GM10266 (cell line): ENCODE results near the gene SSPN.

Source experiments
- DNase-seq: peaks from one replicate; pipeline ENCODE4 v3.0.0; 2012; ENCODE audit errors: extremely low spot score
- TF ChIP-seq, protein P1 (sequence below): IDR thresholded peaks from 2 replicates; pipeline ENCODE4 v1.5.1; 2012; ENCODE audit warnings: mild to moderate bottlenecking, low read depth; ENCODE audit not compliant: control insufficient read depth, insufficient read depth; ENCODE audit errors: missing control alignments

Gene SSPN

DNA sequence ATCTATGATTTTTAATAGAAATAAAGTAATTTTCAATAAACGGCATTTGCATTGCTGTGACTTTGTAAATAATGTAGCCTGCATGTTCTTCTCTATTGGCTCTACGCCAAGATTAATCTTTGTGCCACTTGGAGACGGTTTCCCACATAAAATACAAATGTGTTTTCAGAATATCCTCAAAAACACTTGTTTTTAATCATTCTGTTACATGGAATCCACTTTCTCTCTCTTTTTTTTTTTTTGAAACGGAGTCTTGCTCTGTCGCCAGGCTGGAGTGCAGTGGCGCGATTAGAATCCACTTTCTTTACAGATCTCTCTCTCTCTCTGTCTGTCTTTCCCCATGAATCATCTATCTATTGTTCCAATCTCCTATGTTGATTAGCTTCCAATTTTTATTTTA, 22.8 kb upstream of the SSPN start:
- DNase-seq, result no peak
- TF ChIP-seq, protein P1, sequence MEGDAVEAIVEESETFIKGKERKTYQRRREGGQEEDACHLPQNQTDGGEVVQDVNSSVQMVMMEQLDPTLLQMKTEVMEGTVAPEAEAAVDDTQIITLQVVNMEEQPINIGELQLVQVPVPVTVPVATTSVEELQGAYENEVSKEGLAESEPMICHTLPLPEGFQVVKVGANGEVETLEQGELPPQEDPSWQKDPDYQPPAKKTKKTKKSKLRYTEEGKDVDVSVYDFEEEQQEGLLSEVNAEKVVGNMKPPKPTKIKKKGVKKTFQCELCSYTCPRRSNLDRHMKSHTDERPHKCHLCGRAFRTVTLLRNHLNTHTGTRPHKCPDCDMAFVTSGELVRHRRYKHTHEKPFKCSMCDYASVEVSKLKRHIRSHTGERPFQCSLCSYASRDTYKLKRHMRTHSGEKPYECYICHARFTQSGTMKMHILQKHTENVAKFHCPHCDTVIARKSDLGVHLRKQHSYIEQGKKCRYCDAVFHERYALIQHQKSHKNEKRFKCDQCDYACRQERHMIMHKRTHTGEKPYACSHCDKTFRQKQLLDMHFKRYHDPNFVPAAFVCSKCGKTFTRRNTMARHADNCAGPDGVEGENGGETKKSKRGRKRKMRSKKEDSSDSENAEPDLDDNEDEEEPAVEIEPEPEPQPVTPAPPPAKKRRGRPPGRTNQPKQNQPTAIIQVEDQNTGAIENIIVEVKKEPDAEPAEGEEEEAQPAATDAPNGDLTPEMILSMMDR, result no peak

DNA sequence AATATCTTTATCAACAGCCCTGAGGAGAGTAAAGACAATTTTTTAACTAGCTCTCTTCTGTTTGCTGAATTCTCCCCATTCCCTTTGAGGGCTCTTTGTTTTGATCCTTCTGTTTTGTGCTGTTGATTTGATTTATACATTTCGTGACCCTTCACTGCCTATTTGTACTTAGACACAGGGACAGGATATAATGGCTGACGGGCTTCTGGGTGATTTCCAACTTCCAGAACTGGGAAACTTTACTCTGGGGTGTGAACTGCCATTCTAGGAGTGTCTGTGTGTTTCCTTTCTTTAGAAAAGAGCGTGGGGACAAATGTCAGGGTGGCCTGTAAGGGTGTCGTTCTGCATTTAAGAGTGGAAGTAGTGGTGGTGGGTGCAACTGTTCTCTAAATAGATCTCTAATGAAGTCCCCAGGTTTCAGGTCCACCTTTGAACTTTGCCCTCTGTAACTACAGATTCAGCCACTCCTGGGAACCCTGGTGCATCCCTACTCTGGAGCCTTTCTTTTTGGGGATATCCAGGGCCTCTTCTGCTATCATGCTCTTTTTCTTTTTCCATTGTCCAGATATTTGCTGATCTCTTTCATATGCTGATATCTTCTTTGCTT, 22.3 kb upstream of the SSPN start:
- TF ChIP-seq, protein P1, result no peak
- DNase-seq, result no peak

- DNase-seq, result no peak
- TF ChIP-seq, protein P1, result no peak
Measured at GRCh38 chr12:26176725-26177124, 18.6 kb upstream of the SSPN start.

DNA sequence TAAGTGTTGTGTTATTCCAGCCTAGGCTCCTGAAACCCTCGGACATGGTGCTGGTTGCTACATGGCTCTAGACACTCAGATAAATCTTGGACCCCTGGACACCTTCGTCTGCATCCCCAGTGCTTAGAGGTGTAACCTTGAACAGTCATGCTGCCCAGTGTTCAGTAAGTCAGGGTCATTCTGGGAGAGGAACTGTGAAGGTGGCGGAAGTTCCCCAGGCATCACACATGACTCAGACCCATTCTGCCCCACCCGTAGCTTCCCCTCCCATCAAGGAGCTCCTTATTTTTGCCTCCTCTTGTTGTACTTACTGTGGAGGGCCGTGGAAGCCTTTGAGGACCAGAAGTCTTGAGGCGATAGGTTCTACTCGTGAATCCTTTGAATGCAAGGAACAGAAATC, 18.1 kb upstream of the SSPN start:
- no peak for DNase-seq
- TF ChIP-seq, protein P1, result no peak

DNA sequence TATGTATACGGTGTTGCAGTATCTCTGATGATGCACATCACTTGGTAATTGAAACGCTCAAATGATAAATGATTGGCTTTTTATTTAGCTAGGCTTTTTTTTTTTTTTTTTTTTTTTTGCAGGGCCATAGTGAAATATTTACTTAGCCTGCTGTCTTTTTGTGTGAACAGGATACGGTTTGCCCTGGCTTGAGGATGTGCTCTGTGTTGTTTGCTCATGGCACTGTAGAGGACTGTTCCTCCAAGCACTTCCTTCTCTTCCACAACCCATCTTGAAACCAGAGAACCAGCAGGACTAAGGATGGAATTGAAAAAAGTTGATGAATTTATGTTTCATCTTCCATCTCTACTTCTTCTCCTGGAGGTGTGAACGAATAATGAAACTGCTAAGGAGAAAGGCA, 15.5 kb upstream of the SSPN start:
- TF ChIP-seq, protein P1, result no peak
- DNase-seq, result no peak

DNA sequence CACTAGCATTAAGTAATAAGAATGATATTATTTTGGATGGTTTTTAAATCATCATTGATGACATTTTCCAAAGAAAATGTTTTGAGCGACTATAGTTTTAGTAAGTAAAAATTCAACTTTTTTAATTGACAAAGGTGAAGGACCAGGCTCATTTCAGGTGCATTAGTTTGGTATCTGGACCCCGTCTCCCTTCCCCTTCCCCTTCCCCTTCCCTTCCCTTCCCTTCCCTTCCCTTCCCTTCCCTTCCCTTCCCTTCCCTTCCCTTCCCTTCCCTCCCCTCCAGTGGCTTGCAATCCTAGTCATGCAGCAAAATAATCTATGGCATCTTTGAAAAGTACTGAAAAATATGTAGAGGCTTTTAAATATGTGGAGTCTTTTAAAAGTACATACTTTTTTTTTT, 13.0 kb upstream of the SSPN start:
- DNase-seq, result no peak
- TF ChIP-seq, protein P1, result no peak

DNA sequence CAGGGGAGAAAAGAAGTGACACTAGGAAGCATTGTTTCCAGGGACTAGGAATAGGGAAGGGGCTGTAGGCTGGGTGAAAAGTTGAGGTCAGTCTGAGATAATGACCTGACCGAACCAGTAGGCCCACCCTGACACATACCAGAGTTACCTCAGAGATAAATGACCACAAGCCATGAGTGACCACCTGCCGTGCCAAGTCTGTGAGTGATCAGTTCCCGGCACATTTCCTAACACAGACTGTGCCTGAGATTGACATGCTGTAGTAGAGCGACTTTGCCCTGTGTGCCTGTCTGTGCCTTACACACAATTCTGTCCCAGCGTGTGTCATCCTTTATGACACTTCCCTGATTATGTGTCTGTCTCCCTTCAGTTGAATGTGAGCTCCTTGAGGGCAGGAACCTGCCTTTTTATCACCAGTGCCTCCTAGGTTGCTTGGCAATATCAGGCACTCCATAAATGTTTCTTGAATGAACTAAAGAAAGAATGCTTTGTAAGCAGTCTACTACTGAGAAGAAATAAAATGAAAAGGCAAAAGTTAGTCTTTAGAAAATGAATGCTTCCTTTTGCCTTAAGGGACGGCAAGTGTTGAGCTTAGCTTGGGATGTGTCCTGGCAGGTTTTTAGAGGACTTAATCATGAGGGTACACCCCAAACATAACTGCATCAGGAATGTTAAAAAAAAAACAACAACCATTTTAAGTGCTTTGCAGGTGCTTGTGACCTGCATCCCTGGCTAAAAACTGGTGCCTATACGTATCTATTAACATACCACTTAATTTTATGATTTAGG, 9.6 kb upstream of the SSPN start:
- TF ChIP-seq, protein P1, result no peak
- no peak for DNase-seq
